HG02973 (cell line): ENCODE measurements around the gene SYPL2.
A peak's percentile ranks its signal among the peaks of the same experiment; 100 is the strongest.
"Not testable (repeated sequence)": the region's sequence is repeated elsewhere in the genome, so short reads cannot be mapped to it uniquely, and the experiment has no call there.

Experiments used
- ATAC-seq: cut with Tn5 transposase; IDR thresholded peaks from one replicate; pipeline ENCODE4 v1.9.1; 2021; ENCODE audit warnings: moderate library complexity; ENCODE audit not compliant: unreplicated experiment

Gene SYPL2

DNA sequence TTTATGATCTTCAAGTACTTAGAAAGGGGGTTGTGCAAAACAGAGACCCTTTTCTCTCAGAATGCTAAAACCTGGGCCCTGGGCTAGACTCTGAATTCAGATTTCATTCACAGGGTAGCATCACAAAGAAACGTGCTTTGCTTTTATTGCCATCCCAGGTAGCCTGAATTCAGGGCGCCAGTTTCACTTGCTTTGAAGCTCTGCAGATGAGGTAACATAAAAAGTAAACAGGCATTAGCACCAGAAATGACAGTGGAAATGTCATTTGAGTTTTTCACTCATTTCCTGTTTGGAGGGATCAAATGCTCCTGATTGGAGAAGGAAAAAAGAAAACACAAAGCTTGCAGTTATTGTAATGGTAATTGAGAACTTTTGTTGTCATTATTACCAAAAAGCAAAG is 2.6 kb downstream of the SYPL2 start:
- no peak for ATAC-seq

DNA sequence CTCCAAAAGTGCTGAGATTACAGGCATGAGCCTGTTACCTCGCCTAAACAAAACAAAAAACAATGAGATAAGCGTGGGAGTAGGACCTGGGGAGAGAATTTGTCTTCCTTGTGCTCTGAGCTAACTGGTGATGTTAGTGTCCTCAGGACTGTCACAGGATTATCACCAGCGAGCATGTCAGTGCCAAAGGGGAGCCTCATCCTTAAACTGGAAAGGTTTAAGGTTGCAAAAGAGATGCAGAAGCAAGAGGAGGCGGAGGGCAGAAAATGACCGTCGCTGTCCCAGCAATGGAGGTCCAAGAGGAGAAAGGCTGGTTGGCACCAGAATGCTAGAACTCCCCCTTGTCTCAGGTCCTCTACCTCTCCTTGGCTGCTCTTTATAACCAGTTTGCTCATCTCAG is 3.9 kb downstream of the SYPL2 start:
- no peak for ATAC-seq

DNA sequence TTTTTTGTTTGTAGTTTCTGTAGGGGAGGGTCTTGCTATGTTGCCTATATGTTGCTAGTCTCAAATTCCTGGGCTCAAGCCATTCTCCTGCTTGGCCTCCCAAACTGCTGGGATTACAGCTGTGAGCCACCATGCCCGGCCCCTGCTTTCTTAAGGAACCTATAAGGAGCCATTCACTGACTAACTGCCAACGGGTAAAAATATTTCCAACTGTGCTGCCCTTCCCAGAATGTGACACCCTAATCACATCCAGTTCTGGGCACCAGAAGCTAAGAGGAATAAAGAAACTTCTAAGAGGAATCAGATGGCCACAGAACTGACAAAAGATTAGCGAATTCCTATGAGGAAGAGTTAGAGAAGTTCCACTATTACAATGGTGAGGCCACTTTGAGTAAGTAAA is 6.4 kb downstream of the SYPL2 start:
- no peak for ATAC-seq

DNA sequence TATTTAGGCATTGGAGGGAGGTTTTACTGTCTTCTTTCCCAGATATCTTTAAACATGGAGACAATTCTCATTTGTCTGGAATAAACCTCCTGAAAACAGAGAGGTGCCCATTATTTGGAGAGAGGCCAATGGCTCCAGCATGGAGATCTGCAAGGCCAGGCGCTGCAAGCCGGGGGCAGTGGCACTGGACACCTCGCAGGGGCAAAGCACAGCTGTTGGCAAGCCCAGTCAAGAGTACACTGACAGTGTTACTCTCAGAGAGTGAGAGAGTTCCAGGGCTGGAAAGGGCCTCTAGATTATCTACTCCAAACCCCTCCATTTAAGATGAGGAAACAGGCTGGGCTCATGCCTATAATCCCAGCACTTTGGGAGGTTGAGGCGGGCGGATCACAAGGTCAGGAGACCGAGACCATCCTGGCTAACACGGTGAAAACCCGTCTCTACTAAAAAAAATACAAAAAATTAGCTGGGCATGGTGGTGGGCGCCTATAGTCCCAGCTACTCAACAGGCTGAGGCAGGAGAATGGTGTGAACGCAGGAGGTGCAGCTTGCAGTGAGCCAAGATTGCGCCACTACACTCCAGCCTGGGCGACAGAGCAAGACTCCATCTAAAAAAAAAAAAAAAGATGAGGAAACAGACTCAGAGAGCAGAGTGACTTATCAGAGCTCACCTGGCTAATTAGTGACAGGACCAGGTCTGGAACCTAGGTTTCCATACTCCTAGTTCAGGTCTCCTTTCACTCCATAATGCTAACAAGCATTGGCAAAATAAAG is 7.1 kb downstream of the SYPL2 start:
- ATAC-seq: not testable (repeated sequence)

DNA sequence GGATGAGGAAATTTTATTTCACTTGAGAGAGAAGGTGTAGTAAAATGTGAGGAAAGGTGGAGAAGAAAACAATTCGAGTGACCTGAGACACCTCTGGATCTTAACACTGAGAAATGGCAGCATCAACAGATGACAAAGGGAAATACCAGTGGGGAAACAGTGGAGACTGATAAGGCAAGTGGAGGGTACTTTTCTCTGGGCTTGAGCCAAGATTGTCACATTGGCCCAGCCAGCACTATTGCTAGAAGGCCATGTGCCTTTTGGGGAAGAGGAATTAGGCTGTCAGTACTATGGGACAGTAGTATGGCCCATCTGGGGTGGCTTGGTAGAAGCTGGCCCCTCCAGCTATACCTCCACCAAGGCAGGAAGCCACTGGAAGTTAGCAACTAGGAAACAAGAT is 8.4 kb downstream of the SYPL2 start:
- no peak for ATAC-seq

DNA sequence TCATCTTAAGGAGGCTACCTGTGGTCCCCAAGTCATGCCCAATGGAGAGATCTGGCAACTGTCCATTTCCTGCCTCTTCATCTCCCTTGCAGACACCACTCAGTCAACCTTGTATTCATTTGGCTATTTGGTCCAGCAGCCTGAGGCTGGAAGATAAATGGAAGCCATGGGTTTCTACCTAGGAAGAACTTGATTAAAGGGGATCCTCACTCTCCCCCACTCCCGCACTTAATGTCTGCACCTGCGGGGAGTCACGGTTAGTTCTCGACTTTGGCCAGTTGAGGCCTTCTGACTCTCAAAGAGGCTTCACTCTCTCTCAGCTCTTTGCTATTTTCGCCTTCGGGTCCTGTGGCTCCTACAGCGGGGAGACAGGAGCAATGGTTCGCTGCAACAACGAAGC is 8.9 kb downstream of the SYPL2 start:
- no peak for ATAC-seq

- ATAC-seq: no peak
Observed at GRCh38 chr1:109476825-109477224, 10.5 kb downstream of the SYPL2 start.

DNA sequence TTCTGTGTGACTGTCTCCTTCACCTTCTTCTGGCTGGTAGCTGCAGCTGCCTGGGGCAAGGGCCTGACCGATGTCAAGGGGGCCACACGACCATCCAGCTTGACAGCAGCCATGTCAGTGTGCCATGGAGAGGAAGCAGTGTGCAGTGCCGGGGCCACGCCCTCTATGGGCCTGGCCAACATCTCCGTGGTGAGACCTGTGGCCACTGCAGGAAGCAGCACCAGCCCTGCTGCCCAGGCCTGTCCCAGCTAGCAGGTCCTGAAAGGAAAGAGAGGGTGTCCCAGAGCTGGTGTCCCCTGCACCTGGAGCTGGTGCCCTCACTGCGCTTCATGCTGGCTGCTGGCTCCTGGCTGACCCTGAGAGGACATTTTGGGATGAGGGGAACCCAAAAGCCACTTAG is 11.5 kb downstream of the SYPL2 start:
- ATAC-seq: no peak

DNA sequence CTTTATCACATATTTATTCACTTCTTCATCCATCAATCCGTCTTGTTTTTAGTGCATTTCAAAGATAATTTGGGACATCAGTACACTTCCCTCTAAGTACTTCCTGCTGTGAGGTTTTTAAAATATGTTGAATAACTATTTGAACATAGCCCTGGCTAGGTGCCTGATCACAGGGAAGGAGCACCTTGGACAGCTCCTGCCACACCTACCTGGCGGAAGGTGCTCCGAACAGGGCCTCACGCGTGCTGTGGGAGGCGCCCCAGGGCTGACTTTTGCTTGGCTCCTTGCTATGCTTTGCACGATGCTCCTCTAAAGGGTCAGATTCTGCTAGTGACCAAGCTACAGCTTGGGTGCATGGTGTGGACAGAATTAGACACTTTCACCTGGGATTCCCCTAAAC is 12.5 kb downstream of the SYPL2 start:
- ATAC-seq: no peak

DNA sequence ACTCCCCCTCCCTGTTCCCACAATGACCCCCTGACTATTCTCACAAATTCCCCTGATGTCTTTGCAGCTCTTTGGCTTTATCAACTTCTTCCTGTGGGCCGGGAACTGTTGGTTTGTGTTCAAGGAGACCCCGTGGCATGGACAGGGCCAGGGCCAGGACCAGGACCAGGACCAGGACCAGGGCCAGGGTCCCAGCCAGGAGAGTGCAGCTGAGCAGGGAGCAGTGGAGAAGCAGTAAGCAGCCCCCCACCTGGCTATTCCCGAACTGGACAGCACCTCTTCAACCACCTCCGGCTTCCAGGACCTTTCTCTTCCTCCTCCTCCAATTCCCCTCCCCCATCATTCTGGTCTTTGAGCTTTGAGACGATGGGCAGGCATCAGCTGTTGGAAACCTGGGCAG is 13.0 kb downstream of the SYPL2 start:
- no peak for ATAC-seq

DNA sequence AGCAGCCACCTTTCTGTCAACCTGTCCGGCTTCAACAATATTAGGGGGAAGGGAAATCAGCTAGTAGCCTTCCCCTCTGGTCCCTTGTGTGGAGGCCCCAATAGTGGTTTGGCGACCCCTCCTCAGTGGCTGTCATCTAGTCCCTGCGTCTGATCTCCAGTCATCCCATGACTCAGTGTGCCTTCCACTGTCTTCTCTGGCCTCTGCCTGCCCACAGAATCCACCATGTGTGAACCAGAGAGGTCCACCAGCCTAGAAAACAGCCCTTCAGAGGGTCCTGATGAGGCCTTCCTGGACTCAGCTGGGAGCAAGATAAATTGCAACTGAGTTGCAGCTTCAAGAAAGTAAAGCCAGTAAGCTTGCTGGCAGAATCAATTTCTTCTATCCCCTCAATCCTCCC is 13.6 kb downstream of the SYPL2 start:
- no peak for ATAC-seq

DNA sequence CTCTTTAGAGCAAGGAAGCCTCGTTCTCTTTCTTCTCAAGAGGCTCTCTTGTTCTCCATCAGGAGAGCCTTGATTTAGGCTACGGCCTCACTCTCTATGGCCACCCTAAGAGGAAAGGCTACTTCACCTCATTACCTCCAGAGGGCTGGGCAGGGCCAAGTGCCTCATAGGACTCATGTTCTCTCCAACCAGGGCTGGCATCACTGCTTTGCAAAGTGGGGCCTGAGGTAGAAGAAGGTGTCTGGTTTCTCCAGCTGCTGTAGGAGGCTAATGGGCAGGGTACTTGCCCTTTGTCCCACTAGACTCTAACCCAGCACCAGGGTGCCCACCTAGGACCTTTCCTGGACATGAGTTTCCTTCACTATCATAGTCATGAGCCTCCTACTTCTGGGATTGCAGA is 15.3 kb downstream of the SYPL2 start:
- no peak for ATAC-seq

- ATAC-seq: no peak
Observed at GRCh38 chr1:109482242-109482641, 15.9 kb downstream of the SYPL2 start.

DNA sequence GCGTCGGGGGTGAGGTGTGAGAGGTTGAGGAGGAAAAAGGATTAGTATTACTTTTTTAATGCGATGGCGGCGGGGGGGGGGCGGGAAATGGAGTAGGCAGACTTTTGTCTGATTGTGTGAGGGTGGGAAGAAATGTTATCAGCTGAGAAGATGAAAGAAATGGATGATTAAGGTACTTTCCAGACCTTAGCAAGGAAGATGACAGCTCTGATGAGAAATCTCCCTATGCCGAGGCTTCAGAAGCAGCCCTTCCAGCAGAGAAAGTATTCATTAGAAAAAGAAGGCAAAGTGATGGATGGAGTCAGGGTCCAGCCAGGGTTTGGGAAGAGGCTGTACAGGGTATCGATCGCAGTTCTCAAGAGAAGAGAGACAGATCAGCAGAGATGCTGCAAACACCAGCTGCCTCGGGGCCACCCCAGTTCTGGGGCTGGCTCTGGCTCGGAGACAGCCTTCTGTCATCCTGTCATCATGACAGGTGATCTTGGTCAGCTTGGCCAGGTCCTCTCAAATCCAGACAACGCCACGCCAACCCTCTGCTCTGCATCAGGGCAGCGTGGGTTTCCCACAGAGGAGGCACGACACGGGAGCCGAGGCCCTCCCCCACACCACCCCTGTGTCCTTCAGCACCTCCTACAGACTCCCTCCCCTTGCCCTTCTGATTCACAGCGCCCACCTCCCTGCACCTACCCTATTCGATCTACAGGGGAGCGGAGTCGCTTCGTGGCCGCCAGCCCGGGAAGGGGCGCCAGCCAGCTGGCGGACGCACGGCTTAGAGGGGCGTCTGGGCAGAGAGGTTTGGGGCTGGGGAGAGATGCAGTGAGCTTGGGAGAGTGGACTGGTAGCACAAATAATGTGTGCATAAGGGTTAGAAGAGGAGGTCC is 16.7 kb downstream of the SYPL2 start:
- peak; percentile 23 for ATAC-seq

DNA sequence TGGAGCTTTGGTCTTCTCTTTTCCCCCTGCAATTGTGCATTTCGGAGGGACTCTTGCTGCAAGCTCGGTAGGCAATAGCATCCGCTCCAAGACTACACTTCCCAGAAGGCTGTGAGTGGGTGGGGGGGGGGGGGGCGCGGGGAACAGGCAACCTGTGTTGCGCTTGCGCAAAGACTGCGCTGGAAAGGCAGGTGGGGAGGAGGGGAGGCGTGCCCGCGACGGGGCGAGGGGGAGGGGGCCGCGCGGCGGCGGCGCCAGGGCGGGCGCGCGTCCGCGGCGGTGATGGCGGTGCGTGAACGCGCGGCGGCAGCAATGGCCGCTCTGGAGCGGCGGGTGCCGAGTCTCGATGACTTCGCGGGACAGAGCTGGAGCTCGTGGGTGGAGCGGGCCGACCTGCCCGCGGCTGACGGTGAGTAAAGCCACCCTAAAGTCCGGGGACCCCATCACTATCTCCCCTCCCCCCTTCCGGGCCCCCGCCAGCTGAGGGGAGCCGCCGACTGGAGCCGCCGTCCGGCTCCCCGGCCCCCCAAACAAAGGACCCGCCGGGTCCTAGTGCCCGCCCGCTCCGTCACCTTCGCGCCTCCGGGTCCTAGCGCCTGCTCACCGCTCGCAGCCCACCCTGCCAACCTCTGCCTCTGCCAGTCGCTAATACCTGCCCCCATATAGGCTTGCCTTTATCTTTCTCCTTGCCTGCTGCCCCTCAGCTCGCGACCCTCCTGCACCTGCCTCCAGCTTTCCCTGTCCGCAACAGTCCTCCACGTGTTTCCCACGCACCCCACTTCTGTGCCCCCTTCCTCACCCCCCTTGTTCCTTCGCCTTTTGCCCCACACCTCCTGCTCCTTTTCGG is 17.5 kb downstream of the SYPL2 start, which contains the start of gene ATXN7L2:
Gene ATXN7L2, plus strand, starts transcription at position 234 of the 847 bp plus-strand sequence. Its CDS starts 49 bp downstream, at position 283.
- ATAC-seq: peak; percentile 59

- ATAC-seq: no peak
Observed at GRCh38 chr1:109484519-109484975, 18.2 kb downstream of the SYPL2 start.

DNA sequence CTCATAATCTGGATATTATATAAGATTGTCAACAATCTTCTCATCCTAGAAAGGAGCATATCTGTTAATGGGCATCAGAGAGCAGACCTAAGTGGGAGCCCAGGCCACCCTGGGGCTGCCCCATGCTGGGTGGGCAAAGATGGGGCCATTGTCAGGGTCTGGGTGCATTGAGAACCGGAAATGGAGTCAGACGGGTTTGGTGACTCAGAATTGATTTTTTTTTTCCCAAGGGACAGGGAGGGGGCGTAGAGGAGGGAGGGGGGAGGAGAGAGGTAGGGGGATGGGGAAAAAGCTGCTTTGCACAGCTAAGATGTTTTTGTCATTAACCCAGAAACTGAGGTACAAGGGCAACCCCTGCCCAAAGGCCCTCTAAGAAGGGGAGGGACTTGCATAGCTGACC is 18.7 kb downstream of the SYPL2 start:
- ATAC-seq: no peak

DNA sequence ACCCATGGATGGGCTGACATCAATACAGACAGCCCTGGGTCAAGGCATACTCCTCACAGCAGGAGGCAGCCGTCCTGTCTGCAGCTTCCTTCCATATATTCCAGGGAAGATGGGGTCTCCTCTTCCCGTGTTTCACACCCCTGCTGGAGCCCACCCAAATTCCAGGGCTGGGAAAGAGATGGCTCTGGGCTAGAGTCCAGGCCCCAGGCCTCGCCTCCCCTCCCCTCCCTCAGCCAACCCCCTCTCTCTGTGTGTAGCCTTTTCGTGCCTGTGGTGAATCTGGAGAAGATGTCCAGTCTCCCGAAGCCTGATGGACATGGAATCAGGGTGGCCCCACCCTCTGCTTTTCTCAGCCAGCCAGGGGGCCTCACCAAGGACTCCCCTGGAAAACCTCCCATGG is 20.9 kb downstream of the SYPL2 start:
- no peak for ATAC-seq

- no peak for ATAC-seq
Observed at GRCh38 chr1:109488201-109488600, 21.9 kb downstream of the SYPL2 start.

DNA sequence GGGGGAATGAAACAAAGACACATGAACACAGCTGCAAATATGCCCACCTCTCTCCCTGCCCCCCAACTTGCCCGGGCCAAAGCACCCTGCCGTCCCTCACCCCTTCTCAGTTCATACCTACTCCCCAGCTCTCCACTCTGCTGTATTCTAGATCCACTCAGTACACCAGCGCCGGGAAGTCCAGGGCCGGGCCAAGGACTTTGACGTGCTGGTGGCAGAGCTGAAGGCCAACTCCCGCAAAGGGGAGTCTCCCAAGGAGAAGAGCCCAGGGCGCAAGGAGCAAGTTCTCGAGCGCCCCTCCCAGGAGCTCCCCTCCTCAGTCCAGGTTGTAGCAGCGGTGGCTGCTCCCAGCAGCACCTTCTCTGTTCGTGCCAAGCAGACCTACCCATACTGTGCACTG is 22.4 kb downstream of the SYPL2 start:
- ATAC-seq: no peak
